NCI-H1105 treated with DMSO at 0.1 percent for 48 hours (cell line): ENCODE data around the gene C1orf105.
"Not testable (repeated sequence)": the region's sequence is repeated elsewhere in the genome, so short reads cannot be mapped to it uniquely, and the experiment has no call there.

ENCODE experiments used
- DNase-seq: peaks from one replicate; lab custom pipeline; 2025; lab: John Stamatoyannopoulos, UW

The C1orf105 gene

DNA sequence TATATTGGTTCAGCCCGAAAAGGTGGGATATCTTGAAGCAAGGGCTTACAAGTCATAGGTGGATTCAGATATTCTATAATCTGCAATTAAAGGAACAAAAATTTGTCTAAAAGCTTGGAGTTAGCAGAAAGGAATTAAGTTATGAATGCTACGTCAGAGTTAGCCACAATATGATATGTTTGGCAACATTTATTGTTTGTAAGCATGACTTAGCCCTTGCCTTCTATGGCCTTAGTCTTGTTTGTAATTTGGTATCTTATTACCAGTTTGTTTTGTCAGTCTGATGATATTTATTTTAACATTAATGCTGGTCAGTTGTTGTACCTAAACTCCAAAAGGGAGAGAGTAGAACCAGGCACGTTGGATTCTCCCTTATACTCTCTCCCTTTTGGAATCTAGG, 69.4 kb downstream of the C1orf105 start:
- no peak for DNase-seq

DNA sequence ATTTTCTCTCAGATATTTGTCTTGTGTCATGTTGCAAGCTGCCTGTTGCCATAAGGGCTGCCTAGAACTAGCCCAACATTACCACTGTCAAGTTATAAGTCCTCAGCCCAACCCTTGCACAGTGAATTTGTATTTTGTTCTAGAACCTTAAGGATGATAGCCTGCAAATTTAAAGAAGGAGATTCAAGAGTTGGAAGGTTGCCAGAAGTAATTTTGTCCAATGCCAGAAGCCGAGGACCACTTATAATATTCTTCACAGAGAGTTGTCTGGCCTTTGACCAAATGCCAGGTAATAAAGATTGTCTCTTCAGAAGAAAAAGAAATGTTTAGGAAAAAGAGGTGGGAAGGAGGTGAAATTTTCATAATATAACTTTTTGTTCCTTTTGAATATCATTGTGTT, 71.9 kb downstream of the C1orf105 start:
- DNase-seq, result no peak

DNA sequence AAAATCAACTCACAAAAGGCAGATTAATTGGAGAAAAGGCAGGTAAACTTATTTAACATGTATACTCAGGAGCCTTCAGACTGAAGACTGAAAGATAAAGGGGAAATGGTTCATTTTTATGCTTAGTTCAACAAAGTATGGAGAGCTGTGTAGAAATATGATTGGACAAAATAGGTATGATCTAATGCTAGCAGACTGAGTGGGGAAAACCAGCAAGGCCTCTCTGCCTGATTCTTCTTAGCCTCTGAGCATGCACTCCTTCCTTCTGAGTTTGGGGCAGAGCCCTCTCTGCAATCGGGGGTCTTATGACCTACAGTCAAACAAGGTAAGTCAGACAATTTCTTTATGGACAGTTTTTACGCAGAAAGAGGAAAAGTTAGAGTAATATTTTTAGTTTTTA, 73.7 kb downstream of the C1orf105 start:
- DNase-seq, result no peak

DNA sequence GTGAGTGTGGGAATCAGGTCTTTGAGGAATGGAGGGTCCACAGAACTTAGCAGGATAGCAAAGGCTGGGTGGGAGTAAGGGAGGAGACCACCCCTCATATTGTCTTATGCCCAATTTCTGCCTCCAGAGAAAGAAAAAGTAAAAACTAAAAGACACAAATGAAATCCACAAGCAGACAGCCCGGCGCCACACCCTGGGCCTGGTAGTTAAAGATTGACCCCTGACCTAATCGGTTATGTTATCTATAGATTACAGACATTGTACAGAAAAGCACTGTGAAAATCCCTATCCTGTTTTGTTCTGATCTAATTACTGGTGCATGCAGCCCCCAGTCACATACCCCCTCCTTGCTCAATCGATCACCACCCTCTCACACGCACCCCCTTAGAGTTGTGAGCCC, 75.6 kb downstream of the C1orf105 start:
- DNase-seq, result not testable (repeated sequence)

DNA sequence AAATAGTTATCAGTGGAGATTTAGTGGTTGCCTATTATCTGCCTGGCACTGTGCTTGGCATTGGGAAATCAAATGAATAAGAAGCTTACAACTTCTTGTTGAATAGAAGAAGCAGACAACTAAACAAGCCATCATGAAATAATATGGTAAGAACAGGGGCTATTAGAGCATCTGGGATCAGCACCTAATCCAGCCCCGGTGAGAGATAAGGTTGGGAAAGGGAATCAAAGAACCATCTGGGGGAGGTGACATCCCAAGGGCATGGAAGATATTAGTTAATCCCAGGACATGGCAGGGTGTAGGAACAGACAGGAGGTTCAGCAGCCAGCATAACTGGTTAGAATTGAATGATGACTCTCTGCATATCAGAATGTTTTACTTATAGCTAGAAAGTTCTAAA, 76.2 kb downstream of the C1orf105 start:
- DNase-seq, result no peak

DNA sequence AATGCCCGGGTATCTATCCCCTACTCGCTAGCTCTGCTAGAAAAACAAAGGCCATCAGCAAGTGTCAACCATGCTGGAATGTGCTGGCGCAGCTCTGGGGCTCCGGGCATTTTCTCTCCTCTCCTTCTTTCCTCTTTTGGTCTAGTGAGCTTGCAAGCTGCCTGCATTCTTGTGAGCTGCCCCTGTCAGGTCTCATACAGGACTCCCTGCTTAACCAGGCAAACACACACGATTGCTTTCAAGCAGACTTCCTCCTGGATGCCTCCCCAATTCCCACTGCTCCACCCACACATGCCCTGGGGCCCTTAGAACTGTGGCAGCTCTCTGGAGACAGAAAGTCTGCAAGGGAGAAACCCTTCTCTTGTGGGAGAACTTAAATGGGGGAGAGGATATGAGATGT, 76.7 kb downstream of the C1orf105 start:
- no peak for DNase-seq

DNA sequence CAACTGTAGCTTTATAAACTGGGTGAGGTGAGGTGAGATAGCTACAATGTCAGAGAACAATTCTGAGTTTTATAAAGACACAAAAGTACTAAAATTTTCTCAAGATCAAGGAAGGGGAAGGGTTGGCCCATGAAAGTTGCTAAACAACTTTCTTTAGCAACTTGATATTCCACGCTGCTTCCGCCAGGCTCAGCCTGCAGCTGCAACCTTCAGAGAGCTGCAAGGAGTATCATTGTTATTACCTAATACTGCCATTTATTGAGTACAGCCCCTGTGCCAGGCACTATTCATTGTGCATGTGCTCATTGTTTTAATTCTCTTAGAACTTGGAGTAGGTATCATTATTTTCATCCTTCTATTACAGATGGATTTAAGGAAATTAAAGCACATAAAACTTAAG, 78.4 kb downstream of the C1orf105 start:
- no peak for DNase-seq

DNA sequence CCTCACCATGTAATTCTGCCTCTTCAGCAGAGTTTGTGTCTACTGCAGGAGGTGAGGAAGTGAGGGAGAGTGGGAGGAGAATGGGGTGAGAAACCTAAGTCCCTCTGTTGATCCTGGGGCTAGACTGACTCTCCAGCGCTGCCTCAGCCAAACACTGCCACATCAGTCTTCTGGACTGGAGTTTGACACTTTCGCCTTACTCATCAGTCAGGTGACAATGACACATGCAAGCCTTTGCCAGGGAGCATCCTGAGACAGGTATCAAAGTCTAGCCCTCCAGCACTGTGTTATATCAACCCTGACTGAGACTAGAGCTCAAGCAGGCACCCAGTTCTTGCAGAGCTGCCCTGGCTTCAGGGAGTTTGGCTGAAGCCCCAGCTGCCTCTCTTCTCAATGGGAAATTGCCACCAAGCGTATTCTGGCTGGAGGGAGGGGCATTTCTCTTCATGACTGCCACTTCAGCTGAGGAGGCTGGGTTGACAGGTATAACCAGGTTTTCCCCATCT, 79.2 kb downstream of the C1orf105 start:
- no peak for DNase-seq

DNA sequence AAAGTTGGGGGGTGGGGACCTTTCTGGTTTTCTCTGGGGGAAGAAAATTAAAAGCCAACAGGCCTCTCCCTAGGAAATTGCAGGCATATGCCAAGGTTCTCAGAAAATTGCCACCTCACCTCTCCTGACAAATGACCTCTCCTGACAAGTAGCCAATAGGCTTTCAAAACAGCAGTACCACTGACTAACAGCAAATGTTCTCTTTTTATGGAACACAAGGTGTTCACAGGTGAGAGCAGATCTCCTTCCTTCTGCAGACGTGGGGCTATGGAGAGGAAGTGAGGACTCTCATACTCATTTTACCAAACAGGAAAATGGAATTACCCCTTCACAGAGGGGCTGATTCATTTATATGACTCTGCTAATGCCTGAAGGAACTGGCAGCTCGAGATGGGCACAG, 79.7 kb downstream of the C1orf105 start:
- DNase-seq, result no peak

DNA sequence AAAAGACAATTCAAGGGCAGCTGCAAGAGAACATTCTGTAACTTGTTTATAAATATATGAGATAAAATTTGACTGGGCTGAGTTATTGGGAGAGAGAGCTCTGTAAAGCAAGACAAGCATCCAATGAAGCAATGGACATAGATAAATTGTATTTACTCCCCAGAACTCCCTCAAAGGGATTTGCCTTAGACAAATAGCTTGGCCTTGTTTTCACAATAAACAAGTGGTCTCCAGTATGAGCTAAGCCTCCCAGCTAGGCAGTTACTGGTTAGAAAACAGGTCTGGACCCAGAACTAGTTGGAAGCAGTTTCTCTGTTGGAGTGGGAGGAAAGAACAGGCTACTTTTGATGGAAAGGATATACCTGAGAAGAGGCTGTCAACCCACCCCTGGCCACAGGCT, 87.3 kb downstream of the C1orf105 start:
- DNase-seq, result no peak

DNA sequence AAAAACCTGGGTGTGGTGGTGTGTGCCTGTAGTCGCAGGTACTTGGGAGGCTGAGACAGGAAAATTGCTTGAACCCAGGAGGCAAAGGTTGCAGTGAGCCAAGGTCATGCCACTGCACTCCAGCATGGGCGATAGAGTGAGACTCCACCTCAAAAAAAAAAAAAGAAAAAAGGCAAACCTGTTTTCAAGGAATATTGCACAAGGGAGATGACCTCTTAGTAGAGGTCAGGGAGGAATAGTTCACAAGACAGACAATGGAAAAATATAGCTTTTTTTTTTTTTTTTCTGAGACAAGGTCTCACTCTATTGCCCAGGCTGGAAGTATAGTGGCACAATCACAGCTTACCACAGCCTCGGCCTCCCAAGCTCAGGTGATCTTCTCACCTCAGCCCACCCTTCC, 90.0 kb downstream of the C1orf105 start:
- DNase-seq, result no peak

DNA sequence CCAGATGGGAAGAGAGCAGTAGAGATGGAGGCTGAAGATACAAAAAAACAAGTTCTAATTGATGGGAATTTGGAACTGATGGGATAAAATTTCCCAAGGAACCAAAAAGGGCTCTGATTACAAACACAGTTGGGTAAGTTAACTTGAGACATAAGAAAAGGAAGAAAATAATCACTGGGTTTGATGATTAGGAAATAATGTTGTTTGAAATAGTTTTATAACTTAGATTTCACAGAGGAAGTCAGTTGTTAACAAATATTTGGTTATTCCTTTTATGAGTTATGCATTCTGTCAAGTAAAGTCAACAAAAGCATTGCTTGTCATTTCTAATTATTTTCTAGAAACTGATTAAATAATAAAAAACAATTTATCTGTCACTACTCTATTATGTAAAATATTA, 92.1 kb downstream of the C1orf105 start:
- no peak for DNase-seq

DNA sequence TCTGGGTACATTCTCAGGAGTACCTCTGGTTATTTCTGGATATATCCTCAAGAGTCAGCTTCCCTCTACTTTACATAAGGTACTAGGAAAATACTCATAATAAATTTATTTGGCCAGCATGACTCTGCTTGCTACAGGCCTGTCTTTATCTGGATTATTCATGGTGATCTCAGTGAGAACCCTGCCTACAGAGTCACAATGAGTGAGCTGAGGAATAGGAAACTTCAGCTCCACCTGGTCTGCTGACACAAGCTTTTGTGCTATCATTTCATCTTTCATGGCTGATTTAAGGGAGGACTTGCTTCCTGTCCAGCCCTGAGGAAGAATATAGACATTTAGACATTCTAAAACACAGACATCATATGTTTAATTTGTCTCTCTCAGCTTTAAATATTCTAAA, 93.0 kb downstream of the C1orf105 start:
- DNase-seq, result no peak

DNA sequence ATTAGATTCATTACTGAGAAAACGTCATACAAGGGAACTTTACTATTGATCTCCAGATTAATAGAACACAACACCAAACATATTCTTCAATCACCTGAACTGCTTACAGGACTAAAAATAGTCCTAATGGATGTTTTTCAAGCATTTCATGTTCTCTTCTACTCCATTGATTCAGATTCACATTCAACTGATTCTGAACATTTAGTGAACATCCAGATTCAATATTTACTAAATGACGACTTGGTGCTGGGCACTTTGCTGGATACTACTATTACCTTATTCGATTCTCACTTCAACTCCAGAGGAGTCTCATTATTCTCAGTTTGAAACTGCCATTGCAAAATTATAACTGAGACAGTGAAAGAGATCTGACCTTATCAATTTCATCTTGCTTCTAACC, 93.6 kb downstream of the C1orf105 start:
- DNase-seq, result no peak

DNA sequence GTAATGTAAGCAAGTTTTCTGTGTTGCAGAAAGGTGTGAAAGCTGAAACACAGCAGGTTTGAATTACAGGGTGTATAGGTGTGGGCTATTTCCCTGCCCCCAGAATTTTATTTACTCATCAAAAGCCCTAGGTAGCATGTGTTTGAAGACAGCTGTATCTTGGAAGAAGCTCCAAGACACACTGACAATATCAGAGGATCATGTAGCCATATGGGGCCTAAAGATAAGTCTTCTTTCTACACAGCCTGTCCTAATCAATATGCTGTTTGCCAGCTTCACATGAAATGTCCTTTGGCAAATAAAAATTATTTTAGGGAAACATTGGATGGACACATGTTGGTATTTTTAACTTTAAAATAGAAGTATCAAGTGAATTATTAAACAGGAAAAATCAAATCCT, 95.0 kb downstream of the C1orf105 start:
- DNase-seq, result no peak

DNA sequence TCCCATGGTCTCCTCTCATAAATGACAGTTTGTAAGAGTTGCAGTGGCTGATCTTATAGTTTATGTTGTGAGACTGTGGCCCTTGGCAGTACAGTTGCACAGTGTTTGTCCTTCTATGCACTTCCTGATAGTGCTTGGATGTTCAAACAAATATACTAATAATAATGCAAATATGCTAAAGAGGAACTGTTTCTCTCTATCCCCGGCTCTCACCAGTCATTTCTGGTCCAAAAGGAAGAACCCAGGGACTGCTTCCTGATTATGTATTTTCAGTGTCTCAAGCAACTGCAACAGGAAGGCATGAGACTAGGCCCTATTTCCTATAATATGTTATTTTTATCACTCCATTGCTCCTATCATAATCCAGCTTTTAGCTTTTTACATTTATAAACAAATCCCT, 95.4 kb downstream of the C1orf105 start:
- DNase-seq, result no peak

DNA sequence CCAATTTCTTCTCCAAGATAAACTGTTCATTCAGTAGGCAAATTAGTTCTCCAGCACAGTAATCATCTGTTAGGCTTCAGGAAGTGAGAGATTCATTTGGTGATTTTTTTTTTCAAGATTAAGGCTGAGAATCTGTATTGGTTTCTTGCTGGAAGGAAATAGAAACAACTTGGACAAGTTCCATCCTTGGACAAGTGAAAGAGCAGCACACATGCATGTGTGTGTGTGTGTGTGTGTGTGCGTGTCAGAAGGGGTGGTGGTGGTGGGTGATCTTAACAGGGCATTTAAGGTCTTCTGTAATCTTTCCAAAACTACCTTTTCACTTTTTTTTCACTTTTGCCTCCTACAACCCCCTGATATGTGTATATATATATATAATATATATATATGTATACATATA, 96.6 kb downstream of the C1orf105 start:
- no peak for DNase-seq

DNA sequence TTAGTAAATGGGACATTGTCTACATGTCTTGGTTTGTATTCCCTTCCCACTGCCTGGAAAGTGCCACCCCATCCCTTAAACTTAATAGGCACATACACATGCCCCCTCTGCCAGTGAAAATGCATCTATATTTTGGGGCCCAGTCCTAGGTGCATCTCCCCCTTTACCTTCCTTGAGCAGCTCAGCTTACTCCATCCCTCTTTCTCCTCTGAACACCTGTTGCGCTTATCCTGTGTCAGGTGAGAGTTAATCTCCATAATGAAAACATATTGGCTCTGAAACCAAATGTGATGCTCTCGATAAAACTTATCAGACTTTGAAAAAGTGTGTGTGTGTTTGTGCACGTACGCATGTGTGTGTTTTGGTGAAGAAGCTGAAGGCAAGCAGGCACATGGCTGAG, 97.1 kb downstream of the C1orf105 start:
- DNase-seq, result no peak
